ENCODE measurements around the gene PDGFRB.

PDGFRB gene

DNA sequence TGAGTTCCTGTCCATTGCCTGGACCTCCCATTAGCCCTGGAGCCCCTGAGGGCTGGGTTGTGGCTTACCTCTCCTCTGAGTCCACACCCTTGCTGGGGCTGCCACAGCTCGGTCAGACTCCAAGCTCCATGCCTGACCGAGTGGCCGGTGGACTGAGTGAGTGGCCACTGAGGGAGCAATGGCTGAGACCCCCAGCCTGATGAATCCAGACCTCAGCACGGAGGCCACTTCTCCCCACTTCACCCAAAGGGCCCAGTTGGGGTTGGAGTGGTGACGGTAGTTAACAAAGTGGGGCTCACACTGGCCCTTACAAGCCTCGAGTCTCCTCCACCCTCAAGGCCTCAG lies 28.8 kb downstream of the PDGFRB start:
- no peak for DNase-seq

DNA sequence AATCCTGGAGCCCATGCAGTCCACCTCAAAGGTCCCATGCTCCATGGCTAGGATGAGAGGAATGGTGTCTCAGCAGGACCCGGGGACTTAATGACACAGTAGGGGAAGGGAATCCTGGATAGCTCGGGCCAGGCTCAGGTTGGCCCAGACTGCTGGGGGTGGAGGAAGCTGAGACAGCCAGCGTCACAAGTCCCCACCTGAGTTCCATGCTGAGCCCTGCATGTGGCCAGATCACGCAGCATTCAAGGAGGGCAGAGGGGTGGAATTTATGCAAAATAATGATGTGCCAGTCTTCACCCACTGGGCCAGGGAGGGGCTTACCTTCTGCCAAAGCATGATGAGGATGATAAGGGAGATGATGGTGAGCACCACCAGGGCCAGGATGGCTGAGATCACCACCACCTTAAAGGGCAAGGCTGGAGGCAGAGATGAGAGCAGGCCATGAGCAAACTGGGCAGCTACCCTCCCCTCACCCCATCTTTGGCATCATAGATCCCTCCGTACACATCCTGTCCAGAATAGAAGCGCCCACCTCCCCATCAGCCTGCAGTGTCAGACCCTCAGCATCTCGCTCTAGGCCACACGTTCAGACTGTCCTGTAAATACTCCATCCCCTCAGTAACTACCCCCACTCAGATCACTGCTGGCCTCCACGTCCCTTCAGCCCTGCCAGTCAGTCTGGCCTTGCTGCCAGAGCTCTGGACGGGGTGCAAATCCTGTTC lies 29.3 kb downstream of the PDGFRB start:
- DNase-seq = no peak

DNA sequence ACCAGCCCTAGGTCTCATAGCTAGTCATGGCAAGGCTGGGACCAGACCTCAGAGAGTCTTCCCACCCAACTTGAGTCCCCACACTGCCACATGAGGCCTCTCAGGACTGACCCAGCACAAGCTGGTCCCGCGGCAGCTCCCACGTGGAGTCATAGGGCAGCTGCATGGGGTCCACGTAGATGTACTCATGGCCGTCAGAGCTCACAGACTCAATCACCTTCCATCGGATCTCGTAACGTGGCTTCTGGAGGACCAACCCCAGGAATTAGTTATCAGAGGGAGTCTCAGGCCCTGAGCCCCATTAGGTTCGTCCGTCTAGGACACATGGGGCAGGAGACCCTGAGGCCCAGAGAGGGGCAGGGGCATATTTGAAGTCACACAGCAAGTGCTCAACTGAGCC lies 30.3 kb downstream of the PDGFRB start:
- DNase-seq = no peak

DNA sequence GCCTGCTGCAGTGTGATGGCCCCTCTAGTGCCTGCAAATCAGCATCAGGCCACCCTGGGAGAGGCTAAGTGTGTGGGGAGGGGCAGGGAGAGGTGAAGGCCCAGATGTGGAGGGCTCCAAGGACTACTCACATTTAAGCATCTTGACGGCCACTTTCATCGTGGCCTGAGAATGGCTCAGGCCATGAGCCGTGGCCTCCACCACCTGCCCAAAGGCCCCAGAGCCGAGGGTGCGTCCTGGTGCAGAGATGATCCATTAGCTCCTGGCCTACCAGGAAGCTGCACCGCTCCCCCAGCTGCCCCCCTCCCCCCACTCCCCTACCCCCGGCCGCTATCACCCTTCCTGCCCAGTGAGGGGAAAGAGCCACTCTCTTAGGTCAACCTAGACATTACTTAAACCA lies 31.0 kb downstream of the PDGFRB start:
- DNase-seq = no peak

DNA sequence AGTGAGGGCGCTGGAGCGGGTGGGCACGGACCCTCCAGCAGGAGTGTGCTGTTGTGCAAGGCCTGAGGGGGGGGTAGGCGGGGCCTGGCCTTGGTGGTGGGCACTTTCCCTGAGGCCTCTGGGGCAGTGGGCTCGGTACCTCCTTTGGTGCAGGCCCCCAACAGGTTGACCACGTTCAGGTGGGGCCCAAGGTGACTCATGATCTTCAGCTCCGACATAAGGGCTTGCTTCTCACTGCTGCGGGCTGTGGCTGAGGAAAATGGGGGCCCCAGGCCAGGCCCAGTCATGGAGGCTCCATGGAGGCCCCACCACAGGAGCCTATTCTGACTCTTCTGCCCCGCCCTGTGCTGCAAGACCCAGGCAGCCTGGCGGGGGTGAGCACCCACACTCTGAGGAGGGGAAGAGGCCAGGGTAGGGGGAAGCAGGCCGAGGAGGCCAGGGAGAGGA lies 31.5 kb downstream of the PDGFRB start:
- DNase-seq = no peak

DNA sequence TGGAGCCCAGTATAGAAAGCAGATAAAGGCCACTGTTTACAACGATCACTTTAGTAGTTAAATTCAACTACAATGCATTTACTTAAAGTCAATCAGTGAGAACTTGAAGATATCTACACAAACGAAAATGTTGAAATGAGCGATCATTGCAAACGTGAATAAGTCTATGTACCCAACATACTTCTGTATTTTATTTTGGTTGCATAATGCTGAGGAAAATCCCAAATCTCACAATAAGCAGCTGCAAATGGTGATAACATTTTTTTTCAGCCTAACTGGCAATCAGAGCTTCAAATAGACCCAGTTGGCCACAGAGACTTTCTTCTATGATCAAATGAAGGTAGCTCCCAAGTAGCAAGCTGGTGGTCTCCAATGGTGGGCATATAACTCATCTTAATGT lies 32.1 kb downstream of the PDGFRB start:
- DNase-seq = no peak

DNA sequence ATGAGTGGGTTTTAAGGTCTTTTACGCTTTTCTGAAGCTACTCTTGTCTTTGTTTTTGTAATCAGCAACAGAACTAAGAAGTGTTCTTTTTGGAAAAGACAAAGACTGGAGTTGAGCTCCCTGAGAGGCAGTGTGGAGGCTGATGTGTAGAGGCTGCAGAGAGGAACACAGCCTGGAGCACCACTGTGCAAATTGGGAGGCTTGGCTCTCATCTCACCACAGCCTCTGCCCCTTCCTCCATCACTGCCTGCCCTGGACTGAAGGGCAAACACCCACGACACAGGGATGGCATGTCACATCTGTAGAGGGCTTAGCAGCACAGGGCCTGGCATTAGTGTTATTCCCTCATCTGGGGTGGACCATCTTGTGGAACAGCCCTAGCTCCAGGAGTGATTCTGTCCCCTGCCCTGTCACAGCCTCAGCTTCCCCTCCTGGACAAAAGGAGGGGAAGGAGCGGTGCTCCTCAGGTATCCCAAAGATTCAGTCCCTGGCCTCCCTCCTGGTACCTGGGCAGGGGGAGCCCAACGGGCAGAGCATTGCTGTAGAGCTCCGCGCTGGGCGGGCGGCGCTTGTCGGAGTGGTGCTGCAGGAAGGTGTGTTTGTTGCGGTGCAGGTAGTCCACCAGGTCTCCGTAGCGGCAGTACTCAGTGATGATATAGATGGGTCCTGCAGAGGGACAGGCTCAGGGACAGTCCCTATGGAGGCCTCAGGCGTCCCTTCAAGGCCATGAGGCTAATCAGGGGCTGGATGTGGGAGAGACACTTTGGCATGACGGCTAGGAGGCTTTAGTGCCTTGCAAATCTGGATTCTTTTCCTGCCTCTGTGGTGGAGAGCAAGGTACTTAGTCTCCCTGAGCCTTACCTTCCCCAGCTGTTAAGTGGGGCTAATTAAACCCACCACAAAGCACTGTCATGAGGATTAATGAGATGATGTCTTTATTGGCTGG lies 32.8 kb downstream of the PDGFRB start:
- no peak for DNase-seq

DNA sequence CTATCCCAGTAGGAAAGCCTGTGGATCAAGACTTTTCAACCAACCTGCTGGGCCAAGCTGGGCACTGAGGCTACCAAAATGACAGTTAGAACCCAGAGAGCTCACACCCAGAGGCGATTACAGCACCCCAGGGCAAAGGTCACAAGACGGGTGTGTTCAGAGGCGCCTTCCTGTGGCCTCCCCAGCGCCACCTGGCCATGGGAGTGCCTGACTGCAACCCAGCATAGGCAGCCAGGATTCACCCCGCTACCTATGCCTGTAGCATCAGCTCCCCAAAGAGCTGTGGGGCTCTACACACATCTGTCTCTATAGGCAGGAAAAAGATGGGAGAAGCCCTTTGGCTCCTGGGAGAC lies 33.5 kb downstream of the PDGFRB start:
- no peak for DNase-seq

DNA sequence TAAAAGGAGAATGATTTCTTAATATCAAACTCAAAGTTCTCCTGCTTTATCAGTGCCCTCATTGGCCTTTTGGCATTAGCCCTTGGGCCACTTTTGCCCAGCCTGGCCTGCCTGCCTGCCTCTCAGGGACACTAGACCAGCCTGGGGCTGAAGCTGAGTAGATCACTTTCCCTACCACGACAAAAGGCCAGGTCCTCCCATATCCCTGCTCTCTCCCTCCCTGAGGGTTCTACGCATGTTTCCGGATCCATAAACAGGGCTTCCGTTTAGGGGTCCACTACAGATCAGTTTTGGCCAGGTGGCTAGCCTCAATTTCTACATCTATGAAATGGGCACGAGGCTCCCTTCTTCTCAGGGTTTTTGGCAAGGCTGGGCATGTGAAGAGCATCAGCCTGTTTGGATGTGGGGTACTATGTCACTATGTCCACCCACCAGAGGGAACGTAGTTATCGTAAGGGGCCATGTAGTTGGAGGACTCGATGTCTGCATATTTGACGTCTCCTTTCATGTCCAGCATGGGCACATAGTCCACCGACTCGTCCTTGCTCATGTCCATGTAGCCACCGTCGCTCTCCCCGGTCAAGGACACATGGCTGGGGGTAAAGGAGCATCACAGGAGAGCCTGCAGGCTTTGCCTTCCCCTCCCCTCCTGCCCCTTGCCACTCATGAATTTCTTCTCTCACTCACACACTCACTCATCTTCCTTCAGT lies 34.0 kb downstream of the PDGFRB start:
- no peak for DNase-seq

DNA sequence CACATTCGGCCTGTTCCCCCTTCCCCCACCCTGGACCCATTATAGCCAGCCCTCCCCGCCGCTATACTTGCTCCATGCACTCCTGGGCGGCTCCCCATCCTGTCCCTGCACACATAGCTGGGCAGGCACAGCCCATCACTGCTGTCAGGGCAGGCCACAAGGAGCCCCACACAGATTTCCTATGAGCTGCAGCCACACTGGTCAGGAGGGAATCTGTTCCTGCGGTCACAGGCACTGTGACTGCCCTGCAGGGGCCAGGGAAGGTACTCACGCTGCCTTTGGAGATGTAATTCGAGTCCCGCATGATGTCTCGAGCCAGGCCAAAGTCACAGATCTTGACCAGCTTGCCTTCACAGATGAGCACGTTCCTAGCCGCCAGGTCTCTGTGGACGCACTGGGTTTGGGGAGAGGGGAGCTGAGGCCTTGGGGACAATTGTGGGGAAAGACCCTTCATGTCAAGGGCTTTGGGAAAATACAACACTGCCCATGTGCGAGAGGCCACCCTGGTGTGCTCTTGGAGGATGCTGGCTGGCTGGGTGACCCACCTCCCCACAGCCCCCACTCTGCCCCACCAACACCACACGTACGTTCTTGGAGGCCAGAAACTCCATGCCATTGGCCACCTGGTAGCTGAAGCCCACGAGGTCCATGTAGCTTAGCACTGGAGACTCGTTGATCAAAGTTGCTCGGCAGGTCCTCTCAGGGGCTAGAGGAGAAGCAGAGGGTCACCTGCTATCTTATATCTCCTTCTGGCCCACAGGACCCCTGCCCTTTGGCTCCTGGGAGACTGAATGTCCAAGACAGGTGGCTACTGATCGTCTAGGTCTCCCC lies 34.8 kb downstream of the PDGFRB start:
- no peak for DNase-seq

DNA sequence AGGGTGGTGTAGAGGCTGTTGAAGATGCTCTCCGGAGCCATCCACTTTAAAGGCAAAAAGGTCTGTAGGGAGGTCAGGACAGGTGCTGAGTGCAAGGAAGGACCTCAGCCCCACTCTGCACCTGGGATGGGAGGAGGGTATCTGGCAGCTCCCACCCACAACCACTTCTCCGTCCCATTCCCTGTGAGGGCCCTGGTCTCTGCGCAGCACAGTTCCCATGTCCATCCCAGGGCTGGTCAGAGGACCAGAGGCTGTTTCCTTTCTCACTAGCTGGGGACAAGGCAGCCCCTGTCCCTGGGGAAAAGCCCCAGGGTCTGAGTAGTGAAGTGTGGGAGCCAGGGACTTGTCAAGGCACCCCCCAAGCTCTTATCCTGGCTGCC lies 35.6 kb downstream of the PDGFRB start:
- DNase-seq = no peak

DNA sequence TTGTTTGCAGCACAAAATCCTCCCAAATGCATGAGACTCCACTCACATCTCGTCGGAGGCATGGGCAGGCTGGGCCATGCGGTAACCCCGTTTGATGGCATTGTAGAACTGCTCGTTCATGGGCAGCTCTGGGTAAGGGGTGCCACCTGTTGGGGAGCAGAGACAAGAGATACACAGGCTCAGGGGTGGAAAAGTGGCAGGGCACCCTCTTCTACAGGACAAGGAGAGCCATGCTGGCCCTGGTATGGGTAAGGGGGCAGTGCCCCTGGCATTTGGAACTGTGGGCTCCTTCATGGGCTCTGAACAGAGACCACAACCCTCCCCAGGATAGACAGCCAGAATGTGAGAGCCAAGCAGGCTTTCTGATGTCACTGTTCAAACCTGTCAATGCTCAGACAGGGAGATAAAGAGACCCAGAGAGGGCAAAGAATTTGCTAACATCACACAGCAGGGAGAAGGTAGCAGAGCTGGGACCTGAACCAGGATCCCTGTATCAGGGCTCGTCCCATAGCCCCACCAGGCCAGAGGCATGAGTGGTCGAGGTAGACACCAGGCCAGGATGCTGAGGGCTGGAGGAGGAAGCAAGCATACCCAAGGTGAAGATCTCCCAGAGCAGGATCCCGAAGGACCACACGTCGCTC lies 36.1 kb downstream of the PDGFRB start:
- DNase-seq = no peak

DNA sequence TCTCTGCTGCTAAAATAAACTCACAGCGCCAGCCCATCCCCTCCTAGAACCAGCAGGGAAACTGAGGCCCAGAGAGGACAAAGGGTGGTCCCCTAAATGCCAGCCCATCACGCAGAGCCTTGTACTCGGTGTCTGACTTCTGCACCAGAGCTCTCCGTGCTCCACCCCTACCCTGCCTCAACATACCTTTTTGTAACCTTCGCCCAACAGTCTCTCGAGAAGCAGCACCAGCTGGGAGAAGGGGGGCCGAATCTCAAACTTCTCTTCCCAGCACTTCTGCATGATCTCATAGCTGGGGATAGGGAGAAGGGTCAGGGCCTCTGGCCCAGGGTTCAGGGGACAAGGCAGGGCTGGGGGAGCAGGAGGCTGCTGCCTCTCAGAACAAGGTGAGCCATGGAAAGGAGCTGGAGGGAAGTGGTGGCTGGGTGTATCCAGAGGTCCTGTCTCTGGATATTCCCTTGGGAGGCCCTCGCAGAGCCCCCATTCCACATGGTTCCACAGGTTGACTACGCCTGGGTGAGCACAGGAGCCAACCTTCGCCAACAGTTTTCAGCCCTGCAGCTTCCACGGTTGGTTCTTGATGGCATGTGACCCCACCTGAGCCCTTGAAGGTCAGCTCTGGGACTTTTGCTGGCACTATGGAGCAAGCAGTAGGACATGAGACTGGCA lies 37.0 kb downstream of the PDGFRB start:
- no peak for DNase-seq

DNA sequence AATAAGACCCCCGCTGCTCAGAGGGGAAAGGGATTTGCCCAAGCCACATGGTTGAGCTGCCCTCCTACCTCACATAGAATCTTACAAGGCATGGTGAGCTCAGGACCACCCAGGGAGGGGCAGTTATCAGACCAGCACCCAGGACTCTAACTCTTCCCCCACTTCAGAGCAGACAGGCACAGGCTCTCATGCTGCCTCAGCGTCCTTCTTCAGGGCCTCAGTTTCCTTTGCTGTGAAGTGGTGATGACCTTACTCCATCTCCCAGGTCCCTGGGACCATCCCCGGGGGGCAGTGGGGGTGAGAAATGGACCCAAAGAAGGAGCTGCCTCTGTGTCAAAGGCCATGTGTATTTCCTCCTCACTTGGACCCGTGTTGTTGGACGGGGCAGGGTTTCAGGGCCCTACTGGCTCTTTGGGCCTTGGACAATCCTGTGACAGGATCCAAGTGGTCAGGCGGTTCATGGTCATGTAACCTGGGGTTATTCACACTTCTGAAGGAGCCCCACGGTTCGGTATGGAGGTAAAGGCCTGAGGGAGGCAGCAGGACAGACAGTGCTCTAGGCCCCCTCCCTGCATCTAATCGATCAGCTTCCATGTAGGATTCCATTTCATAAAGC lies 37.6 kb downstream of the PDGFRB start:
- DNase-seq = no peak

DNA sequence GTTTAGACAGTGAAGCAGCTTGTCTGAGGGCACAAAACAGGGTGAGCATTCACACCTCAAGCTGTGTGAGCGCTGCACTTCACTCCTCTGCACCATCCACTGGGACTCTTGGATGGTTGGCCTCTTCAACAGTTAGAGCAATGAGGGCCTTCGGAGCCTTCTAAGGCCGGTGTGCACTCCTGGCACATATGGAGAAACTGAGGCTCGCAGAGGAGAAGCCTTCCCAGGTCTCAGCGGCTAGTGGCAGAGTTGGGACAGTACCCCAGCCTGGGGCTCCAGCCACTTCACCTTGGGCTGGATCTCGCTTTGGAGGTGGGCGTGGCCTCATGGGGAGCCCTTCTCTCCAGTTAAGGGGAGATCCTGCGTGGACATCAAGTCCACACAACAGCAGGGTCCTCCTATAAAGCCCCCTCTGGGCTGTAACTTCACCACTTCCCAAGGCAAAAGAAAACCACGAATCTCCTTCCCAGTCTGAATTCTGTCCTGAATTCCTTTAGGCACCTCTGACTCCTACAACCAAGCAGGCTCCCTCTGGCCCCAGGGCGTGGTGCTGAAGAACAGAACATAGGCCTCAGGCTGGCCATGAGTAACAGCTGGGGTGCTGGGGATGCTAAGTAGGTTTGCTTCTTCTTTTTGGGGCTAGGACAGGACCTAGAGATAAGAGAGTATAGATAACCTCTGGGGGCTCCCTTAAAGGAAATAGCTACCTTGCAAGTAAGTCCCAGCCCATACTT lies 38.8 kb downstream of the PDGFRB start:
- DNase-seq = no peak

DNA sequence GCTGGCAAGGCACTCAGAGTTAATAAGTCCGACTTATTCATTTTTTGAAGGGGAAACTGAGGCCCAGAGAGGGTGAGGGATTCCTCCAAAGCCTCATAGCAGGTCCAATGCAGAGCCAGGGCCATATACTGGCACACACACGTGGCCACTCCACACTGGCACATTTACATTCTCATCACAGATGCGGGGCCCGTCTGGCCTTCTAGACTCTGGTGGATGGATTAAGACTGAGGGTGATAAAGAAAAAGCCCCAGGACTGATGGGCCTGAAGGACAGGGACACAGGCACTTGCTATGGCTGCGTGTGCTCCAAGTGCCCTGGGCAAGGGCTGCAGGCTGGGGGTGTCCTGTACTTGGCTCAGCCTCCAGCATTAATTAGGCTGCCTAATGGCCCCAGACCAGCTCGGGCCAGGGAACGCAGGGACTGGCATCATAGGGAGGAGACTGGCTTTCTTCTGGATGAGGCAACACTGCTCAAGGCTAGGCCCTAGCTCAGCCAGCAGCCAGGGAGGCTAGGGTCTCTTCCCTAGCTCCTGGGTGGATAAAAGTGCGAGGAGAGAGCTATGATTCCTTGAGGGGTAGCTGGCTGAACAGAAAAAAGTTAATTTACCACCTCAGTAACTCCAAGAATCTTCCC lies 40.8 kb downstream of the PDGFRB start:
- DNase-seq = no peak

DNA sequence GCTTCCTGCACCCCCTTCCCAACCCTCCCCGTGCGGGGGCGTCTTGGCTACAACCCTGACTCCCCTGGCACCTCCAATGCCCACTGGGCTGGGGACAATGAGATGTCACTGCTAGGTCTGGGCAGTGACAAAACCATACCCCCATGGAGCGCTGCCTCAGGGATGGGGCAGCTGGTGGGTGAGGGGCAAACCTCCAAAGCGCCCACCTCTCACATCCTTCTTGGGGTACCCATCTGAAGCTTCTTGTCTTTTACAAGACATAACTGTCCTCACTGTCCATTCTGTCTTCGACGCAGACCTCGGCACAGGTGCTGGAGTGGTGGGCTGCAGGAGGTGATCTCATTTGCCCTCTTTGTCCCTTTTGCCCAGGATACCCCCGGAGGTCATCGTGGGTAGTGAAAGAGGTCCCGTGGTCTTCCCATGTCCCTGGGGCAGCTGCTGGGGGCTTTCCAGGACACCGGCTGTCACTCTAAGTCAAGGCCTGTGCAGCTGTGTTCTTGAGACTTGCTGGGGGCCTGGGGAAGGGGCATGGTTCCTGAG lies 41.5 kb downstream of the PDGFRB start:
- no peak for DNase-seq

DNA sequence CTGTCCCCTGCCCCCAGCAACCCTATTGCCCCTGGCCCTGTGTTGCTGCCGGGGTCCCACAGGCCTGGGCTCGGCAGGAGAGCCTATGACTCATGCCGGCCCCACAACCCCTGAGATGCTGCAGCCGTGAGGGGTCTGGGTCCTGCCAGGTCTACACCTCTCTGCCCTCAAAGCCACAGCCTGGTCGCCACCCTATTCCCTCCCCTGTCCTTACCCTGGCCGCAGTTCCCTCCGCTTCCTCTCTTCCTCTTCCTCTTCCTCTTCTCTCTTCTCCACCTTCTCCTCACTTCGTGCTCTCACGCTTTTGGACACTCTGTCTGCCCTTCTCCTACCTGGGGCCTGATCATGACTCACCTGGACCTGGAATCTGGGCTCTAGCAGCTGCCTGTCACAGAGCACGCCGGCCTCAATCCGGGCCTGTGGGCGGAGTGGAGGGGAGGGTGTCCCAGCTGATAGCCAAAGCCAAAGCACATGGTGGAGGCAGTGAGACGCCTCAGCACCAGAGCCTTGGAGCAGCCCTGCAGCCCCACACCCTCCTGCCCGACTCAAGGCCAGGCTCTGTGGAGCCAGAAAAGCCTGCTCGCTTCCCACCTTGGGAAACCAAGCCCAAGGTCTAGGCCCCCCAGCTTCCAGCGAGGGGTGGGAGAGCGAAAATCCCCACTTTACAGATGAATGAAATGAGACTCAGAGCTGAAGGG lies 42.4 kb downstream of the PDGFRB start:
- no peak for DNase-seq
